Measurements from ENCODE around the gene PEX6.

The PEX6 gene, protein sequence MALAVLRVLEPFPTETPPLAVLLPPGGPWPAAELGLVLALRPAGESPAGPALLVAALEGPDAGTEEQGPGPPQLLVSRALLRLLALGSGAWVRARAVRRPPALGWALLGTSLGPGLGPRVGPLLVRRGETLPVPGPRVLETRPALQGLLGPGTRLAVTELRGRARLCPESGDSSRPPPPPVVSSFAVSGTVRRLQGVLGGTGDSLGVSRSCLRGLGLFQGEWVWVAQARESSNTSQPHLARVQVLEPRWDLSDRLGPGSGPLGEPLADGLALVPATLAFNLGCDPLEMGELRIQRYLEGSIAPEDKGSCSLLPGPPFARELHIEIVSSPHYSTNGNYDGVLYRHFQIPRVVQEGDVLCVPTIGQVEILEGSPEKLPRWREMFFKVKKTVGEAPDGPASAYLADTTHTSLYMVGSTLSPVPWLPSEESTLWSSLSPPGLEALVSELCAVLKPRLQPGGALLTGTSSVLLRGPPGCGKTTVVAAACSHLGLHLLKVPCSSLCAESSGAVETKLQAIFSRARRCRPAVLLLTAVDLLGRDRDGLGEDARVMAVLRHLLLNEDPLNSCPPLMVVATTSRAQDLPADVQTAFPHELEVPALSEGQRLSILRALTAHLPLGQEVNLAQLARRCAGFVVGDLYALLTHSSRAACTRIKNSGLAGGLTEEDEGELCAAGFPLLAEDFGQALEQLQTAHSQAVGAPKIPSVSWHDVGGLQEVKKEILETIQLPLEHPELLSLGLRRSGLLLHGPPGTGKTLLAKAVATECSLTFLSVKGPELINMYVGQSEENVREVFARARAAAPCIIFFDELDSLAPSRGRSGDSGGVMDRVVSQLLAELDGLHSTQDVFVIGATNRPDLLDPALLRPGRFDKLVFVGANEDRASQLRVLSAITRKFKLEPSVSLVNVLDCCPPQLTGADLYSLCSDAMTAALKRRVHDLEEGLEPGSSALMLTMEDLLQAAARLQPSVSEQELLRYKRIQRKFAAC
- 1.9 to 29.3 (median 9.8) reads per million in 17 experiments for total RNA-seq

DNA sequence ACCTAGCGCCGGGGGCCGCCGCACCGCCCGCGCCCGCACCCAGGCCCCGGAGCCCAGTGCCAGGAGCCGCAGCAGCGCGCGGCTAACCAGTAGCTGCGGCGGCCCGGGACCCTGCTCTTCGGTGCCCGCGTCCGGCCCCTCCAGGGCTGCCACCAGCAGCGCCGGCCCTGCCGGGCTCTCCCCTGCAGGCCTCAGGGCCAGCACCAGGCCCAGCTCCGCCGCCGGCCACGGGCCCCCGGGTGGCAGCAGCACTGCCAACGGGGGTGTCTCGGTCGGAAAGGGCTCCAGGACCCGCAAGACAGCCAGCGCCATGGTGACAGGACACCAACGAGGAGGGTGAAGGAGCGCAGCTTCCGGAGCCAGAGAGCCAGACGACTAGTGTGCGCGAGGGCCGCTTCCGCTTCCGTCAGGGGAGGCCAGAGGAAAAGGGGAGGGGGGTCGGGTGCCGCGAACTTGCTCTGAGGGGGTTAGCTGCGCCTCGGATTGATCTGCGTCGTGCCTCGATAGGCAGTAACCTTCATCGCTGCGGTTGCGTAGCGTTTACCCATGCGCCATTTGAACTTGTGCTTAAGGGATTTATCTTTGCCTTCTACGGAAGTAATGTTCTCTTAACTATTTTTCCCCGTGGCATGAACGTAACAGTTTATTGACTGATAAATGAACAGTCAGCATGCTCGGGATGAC is at the start of gene PEX6:
Gene PEX6 (minus strand): TSS at position 343 of the 684 bp plus-strand sequence. CDS start 31 bp downstream, at position 312.
- DNase-seq = peak; percentile 83 to 96 (median 92)

DNA sequence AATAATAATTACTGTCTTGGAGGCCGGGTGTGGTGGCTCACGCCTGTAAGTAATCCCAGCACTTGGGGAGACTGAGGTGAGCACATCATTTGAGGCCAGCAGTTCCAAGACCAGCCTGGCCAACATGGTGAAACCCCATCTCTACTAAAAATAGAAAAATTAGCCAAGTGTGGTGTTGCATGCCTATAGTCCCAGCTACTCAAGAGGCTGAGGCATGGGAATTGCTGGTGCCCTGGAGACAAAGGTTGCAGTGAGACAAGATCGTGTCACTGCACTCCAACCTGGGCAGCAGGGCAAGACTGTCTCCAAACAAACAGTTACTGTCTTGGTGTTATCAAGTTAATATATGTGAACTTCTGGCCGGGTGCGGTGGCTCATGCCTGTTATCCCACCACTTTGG is 47.4 kb upstream of the PEX6 start:
- DNase-seq = no peak

GRCh38 chr6:43024436-43024835 is 45.5 kb upstream of the PEX6 start:
- no peak for DNase-seq

DNA sequence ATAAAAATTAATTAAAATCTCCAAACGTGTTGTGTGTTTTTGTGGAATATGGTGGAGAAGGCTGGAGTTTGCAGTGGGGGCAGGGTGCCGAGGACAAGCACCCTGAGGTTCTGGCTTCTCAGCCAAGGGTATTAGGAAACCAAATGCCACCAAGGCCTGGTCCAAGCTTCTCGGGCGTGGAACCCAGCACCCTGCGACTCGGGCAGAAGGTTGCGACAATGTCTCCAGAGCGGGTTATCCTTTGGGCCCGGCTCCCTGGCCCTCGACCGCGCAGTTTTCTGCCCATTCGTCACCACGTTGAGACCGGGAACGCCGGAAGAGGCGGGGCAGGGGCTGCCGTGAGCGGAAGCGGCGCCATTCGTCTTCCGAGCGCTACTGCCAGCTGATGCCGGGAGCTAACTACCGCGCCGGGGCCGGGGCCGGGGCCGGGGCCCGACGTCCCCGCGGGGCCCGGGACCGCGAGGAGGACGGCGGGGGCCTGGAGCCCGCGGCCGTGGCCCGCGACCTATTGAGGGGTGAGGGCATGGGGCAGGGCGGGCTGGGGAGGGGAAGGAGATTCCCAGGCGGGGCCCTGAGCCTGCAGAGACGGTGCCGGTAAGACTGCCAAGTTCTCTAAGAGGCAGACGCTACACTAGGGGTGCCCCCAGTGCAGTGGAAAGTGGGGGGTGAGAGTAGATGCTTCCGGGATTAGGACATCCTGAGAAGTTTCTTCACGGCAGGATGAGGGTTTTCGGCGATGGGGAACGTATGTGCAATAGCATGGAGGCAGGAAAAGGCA is 42.5 kb upstream of the PEX6 start, which contains the start of gene RRP36:
Gene RRP36 (plus strand): TSS at position 354 of the 778 bp plus-strand sequence. CDS start 32 bp downstream, at position 386.
- peak; percentile 81 to 92 (median 86) for DNase-seq

DNA sequence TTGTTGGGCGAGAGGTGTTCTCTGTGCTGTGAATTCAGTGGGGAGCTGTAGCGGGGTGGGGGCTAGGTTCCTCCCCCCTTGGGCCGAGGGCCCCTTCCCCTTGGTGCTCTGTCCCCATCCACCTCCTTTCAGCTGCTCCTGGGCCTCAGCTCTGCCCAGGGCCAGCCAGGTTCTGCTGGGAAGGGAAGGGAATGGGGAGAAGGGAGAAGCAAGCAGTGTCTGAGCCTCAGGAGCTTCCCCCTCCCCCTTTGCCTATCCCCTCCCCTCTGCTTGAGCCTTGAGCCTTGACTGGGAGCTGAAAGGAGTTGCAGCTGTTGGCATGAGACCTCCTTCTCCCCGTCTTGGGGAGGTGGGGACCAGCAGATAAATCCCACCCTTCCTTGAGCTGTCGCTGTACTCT is 41.9 kb upstream of the PEX6 start:
- no peak for DNase-seq

DNA sequence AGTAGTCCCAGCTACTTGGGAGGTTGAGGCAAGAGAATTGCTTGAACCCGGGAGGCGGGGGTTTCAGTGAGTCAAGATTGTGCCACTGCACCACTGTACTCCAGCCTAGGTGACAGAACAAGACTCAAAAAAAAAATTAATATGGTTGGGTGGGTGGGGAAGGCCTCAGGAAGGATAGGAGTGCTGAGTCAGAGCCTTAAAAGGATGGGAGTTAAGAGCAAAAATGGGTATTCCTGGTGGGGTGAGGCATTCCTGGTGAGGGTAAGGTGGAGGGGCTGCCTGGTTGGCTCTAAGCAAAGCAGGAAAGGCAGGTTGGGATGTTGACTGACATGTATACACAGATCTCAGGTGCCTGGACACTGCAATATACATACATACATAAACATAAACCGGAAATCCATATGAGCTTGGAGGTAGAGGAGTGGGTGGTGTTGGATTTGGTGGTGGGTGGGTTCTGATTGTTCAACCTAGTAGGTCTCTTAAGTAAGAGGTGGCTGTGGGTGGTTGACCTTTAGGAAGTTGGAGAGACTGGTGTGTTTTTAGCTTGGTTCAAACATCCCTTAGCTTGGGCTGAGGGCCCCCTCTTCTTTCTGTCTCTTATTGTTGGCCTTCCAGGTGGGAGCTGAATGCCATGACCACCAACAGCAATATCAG is 41.2 kb upstream of the PEX6 start:
- DNase-seq = peak in 2 of 4 experiments; percentile 28 to 44

- DNase-seq = no peak
Observed at GRCh38 chr6:43019152-43019551, 40.2 kb upstream of the PEX6 start.

GRCh38 chr6:43016943-43017334 is 38.0 kb upstream of the PEX6 start:
- DNase-seq = no peak

DNA sequence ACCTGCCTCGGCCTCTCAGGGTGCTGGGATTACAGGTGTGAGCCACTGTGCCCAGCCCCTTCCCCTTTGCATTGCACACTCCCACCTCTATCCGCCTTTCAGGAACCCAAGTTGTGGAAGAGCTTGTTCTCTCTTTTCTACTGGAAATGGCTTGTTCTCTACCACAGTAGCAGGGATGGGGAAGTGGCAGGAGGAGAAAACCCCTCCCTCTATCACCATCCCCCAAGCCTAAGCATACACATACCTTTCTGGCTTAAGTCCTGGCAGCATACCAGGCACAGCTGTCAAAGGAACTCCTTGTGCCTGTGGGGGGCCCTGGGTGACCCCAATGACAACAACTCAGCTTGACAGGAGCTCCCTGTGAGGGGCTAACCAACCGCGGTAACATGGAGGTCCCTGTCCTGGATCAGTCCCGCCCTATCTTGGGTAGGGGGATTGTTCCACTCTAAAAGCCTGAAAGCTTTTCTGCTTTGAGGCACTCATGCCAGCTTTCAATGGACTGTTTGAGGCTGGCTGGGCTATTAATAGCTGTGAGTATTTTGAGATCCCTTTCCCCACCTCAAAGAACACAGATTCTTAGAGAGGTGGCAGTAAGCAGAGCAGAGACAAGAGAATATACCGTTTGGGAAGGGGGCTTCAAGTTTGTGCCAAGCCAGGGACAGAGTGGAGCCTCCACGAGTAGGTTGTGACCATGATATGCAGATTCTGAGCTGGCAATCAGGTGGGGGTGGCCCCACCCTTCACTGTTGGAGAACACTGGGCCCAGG is 37.4 kb upstream of the PEX6 start:
- peak; percentile 4 to 51 (median 44) for DNase-seq

DNA sequence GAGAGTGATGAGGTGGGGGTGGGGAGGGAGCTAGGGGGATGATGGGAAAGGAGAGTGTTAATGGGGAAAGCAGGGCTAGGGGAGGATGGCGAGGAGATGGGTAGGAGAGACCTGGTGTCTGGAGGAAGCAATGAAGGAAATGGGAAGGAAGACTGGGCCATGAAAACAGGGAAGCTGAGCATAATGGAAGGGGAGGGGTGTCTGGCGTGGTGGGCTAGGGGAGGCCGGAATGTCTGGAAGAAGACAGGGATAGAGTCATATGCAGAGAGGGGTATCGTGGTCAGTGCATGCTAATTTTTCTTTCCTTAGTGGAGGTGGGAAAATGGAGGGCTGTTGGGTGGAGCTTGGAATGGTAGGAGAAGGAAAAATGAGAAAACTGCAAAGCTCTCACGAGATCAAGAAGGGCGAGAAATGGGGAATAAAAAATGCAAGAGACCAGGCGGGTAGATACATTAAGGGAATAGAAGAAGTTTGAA is 35.5 kb upstream of the PEX6 start:
- peak in 3 of 4 experiments; percentile 26 to 33 (median 30) for DNase-seq

DNA sequence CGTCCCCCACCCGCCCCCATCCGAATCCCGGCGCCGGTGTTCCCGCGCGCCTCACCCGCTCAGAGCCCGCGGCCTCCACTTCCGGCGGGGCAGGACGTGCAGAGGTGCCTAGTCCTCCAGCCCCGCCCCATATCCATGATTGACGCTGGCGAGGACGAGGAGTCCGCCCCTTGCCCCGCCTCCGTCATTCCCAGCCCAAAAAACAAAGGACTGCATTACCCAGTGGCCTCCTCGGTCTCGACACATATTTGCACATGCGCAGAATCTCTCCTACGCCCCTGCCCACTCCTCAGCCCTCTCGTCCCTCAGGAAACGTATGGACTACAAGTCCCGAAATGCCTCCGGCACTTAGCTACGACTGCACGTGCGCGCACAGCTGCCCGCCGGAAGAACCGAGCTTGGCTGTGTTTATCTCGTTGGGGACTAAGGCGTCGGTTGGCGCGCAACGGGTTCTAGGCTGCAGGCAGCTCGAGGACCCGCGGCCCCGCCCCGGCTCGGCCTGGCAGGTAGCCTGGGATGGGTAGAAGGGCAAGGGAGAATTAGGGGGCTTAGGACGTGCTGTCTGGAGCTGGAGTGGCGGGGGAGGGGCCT is 35.0 kb upstream of the PEX6 start, which contains the start of the genes KLHDC3 and MEA1:
Gene KLHDC3 (plus strand): TSS at position 407 of the 591 bp plus-strand sequence. CDS start 2,944 bp downstream, outside the sequence.
Gene MEA1 (minus strand): TSS at position 104 of the 591 bp plus-strand sequence. CDS start 133 bp downstream, outside the sequence.
- peak; percentile 99 to 100 (median 100) for DNase-seq

GRCh38 chr6:43013097-43013842 is 34.3 kb upstream of the PEX6 start:
- peak; percentile 35 to 57 (median 51) for DNase-seq

DNA sequence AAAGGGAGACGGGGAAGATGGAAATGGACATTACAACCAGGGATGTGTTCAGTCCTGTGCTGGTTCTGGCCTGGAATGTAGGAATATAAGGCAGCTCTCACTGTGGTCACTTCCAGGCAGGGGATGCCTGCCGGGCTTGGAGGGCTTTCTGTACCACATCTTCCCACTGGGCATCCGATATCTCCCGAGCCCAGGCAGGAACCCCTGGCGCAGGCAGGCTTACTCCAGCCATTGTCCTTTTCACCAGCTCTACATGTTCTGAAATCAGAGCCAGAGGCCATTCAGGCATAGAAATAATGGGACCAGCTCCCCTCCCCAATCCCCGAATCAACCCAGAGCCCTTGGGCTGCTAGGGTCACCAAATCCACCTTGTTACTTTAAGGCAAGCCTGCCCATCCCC is 33.4 kb upstream of the PEX6 start:
- no peak for DNase-seq

- DNase-seq = no peak
Observed at GRCh38 chr6:43011207-43011606, 32.2 kb upstream of the PEX6 start.

DNA sequence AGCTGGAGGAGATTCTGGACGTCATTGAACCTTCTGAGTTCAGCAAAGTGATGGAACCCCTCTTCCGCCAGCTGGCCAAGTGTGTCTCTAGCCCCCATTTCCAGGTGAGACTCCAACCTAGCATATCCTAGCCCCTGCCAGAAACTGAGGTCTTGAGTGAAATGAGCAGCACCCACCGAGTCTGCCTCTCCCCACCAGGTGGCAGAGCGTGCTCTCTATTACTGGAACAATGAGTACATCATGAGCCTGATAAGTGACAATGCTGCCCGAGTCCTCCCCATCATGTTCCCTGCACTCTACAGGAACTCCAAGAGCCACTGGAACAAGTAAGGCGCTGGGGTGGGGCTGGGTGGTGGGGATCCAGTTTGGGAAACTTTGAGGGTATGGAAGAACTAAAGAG is 30.1 kb upstream of the PEX6 start:
- peak; percentile 14 to 54 (median 44) for DNase-seq

DNA sequence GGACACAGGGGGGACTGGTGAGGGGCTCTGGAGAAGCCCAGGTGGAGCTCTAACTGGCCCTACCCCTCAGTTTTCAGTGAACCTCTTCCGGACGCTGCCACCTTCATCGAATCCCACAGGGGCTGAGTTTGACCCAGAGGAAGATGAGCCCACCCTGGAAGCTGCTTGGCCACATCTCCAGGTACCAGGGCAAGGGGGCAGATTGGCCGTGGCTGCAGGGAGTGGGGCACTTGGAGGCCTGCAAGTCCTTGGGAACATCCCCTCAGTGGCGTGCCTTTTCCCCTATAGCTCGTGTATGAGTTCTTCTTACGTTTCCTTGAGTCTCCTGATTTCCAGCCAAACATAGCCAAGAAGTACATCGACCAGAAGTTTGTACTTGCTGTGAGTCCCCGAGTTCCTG is 28.1 kb upstream of the PEX6 start:
- no peak for DNase-seq

DNA sequence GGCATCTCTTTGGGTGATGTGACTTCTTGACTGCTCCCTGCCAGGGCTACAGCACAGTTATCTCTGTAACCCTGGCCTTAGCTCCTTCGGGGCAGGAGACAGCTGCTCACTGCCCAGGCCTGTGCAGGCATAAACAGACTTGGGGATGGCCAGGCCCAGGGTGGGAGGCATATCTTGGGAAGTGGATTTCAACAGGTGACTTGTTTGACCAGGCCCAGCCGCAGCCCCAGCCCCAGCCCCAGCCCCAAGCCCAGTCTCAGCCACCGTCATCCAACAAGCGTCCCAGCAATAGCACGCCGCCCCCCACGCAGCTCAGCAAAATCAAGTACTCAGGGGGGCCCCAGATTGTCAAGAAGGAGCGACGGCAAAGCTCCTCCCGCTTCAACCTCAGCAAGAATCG is 27.3 kb upstream of the PEX6 start:
- no peak for DNase-seq

GRCh38 chr6:43005844-43006243 is 26.9 kb upstream of the PEX6 start:
- DNase-seq = no peak

DNA sequence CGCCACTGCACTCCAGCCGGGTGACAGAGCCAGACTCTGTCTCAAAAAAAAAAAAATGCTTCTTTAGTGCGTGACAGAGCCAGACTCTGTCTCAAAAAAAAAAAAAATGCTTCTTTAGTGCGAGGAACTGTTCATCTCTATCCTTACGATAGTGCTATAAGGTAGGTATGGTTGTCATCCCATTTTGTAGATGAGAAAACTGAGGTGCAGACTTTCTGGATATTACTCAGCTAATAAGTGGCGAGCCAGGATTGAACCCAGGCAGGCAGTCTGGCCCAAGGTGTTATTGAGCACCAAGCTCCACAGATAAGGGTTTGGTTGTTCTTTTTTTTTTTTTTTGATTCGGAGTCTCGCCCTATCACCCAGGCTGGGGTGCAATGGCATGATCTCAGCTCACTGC is 22.9 kb upstream of the PEX6 start:
- no peak for DNase-seq

All from suppressor macrophage (primary cell).